ENCODE results near the gene TESK2.
A peak's percentile ranks its signal among the peaks of the same experiment; 100 is the strongest.
"Not testable (repeated sequence)": the region's sequence is repeated elsewhere in the genome, so short reads cannot be mapped to it uniquely, and the experiment has no call there.

TESK2 gene

GRCh38 chr1:45365051-45365450 is 125.9 kb downstream of the TESK2 start:
- TF ChIP-seq JUND (IDR thresholded peaks at IDR 0.05; ENCODE audit: low read depth) = no peak
- in situ Hi-C loops (cut with HindIII; ENCODE audit: low pct_unique_long_range_greater_than_20kb, low sequenced_read_pairs) = no loop called here
- DNase-seq (ENCODE audit: low read depth in 1 of 2, low spot score in 1 of 2) = no peak

DNA sequence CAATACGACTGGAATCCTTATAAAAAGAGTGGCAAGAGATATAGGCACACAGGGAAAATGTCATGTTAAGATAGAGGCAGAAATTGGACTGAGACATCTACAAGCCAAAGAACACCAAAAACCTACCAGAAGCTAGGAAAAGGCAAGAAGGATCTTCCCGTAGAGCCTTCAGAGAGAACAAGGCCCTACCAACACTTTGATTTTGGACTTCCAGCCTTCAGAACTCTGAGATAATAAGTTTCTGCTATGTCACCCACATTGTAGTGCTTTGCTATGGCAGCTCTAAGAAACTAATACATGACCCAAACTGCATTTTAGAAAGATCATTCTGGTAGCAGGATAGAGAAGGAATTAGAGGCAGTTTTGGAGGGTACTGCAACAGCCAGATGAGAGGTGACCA is 126.7 kb downstream of the TESK2 start:
- no peak for TF ChIP-seq JUND (IDR thresholded peaks at IDR 0.05; ENCODE audit: low read depth)
- DNase-seq (ENCODE audit: low read depth in 1 of 2, low spot score in 1 of 2) = no peak
- in situ Hi-C loops (cut with HindIII; ENCODE audit: low pct_unique_long_range_greater_than_20kb, low sequenced_read_pairs) = no loop called here

GRCh38 chr1:45360981-45361380 is 130.0 kb downstream of the TESK2 start:
- in situ Hi-C loops (cut with HindIII; ENCODE audit: low pct_unique_long_range_greater_than_20kb, low sequenced_read_pairs) = not testable (repeated sequence)
- peak in 1 of 2 experiments; percentile 71 for DNase-seq (ENCODE audit: low read depth in 1 of 2, low spot score in 1 of 2)

GRCh38 chr1:45359882-45360513 is 131.0 kb downstream of the TESK2 start:
- DNase-seq (ENCODE audit: low read depth in 1 of 2, low spot score in 1 of 2) = peak in 1 of 2 experiments; percentile 73
- no peak for TF ChIP-seq JUND (IDR thresholded peaks at IDR 0.05; ENCODE audit: low read depth)
- in situ Hi-C loops (cut with HindIII; ENCODE audit: low pct_unique_long_range_greater_than_20kb, low sequenced_read_pairs) = no loop called here

GRCh38 chr1:45356186-45356585 is 134.8 kb downstream of the TESK2 start:
- in situ Hi-C loops (cut with HindIII; ENCODE audit: low pct_unique_long_range_greater_than_20kb, low sequenced_read_pairs) = no loop called here
- no peak for DNase-seq (ENCODE audit: low read depth in 1 of 2, low spot score in 1 of 2)
- no peak for TF ChIP-seq JUND (IDR thresholded peaks at IDR 0.05; ENCODE audit: low read depth)

- in situ Hi-C loops (cut with HindIII; ENCODE audit: low pct_unique_long_range_greater_than_20kb, low sequenced_read_pairs) = no loop called here
- no peak for TF ChIP-seq JUND (IDR thresholded peaks at IDR 0.05; ENCODE audit: low read depth)
- DNase-seq (ENCODE audit: low read depth in 1 of 2, low spot score in 1 of 2) = no peak
Measured at GRCh38 chr1:45355683-45356082, 135.3 kb downstream of the TESK2 start.

GRCh38 chr1:45354838-45355237 is 136.1 kb downstream of the TESK2 start:
- in situ Hi-C loops (cut with HindIII; ENCODE audit: low pct_unique_long_range_greater_than_20kb, low sequenced_read_pairs) = no loop called here
- no peak for TF ChIP-seq JUND (IDR thresholded peaks at IDR 0.05; ENCODE audit: low read depth)
- DNase-seq (ENCODE audit: low read depth in 1 of 2, low spot score in 1 of 2) = no peak

- DNase-seq (ENCODE audit: low read depth in 1 of 2, low spot score in 1 of 2) = no peak
- in situ Hi-C loops (cut with HindIII; ENCODE audit: low pct_unique_long_range_greater_than_20kb, low sequenced_read_pairs) = no loop called here
Measured at GRCh38 chr1:45353685-45354084, 137.3 kb downstream of the TESK2 start.

GRCh38 chr1:45351508-45351907 is 139.5 kb downstream of the TESK2 start:
- DNase-seq (ENCODE audit: low read depth in 1 of 2, low spot score in 1 of 2) = no peak
- no peak for TF ChIP-seq JUND (IDR thresholded peaks at IDR 0.05; ENCODE audit: low read depth)
- in situ Hi-C loops (cut with HindIII; ENCODE audit: low pct_unique_long_range_greater_than_20kb, low sequenced_read_pairs) = no loop called here

More at GRCh38 chr1:45353685-45354084, 137.3 kb downstream of the TESK2 start:
- TF ChIP-seq JUND (IDR thresholded peaks at IDR 0.05; ENCODE audit: low read depth) = no peak

DNA sequence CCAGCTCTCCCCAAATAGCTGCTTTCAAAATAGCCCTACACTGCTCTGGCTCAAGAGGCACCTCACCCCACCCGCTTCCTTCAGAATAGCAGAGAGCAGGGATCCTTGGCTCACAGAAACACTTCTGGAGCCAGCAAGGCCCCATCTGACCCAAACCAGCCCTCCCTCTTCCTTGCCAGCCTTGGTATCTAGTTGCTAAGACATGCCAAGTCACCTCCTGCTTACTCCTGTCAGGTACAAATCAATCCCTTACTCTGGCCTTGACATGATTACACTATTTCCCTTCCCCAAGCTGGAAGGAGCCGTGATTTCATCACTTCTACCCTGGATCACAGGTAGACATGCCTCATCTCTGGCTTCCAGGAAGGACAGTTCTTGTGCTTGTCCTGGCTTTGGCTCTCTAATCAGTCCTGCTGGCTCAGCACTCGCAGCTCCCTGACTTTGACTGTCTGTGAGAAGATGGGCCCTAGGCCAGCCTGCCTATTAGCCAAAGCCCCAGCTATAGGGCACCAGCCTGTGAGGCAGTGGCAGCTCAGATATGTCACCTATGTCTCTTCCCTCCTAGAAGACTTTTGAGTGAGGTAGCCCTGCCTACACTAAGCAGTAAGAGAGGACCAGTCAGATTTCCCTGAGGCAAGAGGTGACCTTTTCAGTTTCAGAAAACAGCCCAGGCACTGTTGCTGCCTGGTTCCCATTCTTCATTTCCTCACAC is 141.8 kb downstream of the TESK2 start:
- TF ChIP-seq JUND (IDR thresholded peaks at IDR 0.05; ENCODE audit: low read depth) = no peak
- DNase-seq (ENCODE audit: low read depth in 1 of 2, low spot score in 1 of 2) = peak in 1 of 2 experiments; percentile 48
- in situ Hi-C loops (cut with HindIII; ENCODE audit: low pct_unique_long_range_greater_than_20kb, low sequenced_read_pairs) = no loop called here

DNA sequence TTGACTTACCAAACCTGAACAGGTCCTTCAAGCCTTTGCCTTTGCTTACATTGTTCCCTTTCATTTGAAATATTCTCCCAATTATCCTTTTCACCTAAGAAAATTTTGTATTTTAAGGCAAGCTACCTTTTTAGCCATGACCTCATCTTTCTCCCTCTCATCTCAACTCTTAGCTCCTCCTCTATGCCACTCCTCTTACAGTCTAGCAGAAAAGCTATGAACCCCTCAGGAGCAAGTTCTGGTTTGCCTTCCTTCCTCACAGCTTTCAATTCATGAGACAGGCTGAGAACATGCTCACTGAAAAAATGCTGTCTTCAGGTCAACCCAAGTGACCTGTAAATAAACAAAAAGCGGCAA is 142.4 kb downstream of the TESK2 start:
- TF ChIP-seq JUND (IDR thresholded peaks at IDR 0.05; ENCODE audit: low read depth) = no peak
- in situ Hi-C loops (cut with HindIII; ENCODE audit: low pct_unique_long_range_greater_than_20kb, low sequenced_read_pairs) = no loop called here
- no peak for DNase-seq (ENCODE audit: low read depth in 1 of 2, low spot score in 1 of 2)

- no peak for TF ChIP-seq JUND (IDR thresholded peaks at IDR 0.05; ENCODE audit: low read depth)
- in situ Hi-C loops (cut with HindIII; ENCODE audit: low pct_unique_long_range_greater_than_20kb, low sequenced_read_pairs) = no loop called here
- DNase-seq (ENCODE audit: low read depth in 1 of 2, low spot score in 1 of 2) = no peak
Measured at GRCh38 chr1:45348020-45348419, 142.9 kb downstream of the TESK2 start.

DNA sequence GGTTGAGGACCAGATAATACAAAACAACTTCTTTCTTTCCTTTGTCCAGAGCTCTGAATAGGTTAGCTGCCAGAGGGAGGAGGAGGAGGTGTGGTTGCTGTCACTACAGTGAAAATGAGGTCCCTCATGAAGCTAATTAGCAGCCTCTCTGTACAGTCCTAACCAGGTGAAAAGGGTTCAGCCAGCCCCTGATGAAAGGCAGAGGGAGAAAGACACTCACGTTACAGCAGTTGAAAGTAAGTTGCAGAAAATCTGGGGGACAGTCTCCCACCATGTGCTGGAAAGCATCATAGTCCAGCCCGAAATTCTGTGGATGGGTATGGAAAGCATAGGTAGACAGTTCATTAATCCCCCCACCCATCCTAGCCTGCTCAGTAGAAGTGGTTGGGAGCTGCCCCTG is 144.5 kb downstream of the TESK2 start:
- in situ Hi-C loops (cut with HindIII; ENCODE audit: low pct_unique_long_range_greater_than_20kb, low sequenced_read_pairs) = no loop called here
- no peak for DNase-seq (ENCODE audit: low read depth in 1 of 2, low spot score in 1 of 2)
- TF ChIP-seq JUND (IDR thresholded peaks at IDR 0.05; ENCODE audit: low read depth) = no peak

- in situ Hi-C loops (cut with HindIII; ENCODE audit: low pct_unique_long_range_greater_than_20kb, low sequenced_read_pairs) = no loop called here
- TF ChIP-seq JUND (IDR thresholded peaks at IDR 0.05; ENCODE audit: low read depth) = no peak
- DNase-seq (ENCODE audit: low read depth in 1 of 2, low spot score in 1 of 2) = no peak
Measured at GRCh38 chr1:45345014-45345413, 145.9 kb downstream of the TESK2 start.
